Body of pancreas (tissue), 4 donors: ENCODE data around the gene HES1.

ENCODE experiments used
- CTCF ChIP-seq, 7 experiments: fragments of 450-650 bp in 4 of 7; fragments of 200-600 bp in 3 of 7; sonication (generic) in 3 of 7; IDR thresholded peaks; one replicate each; pipeline ENCODE4 v1.5.1; 2016 to 2019; ENCODE audit warnings: antibody characterized with exemption in 7 of 7
- POLR2A ChIP-seq, 3 donors: fragments of 450-650 bp; IDR thresholded peaks; one replicate each; pipeline ENCODE4 v1.6.1; 2016; ENCODE audit warnings: antibody characterized with exemption in 3 of 3, mild to moderate bottlenecking in 2 of 3

- no peak for TF ChIP-seq POLR2A (IDR thresholded peaks at IDR 0.05)
- TF ChIP-seq CTCF (IDR thresholded peaks at IDR 0.05), result no peak
These were observed 32.4 kb upstream of the HES1 start for GRCh38 chr3:194103505-194103904.
